ENCODE measurements around the gene SLC6A4.
"Not testable (repeated sequence)": the region's sequence is repeated elsewhere in the genome, so short reads cannot be mapped to it uniquely, and the experiment has no call there.

SLC6A4 gene

GRCh38 chr17:30165960-30166359 is 69.5 kb downstream of the SLC6A4 start:
- DNase-seq = no peak

GRCh38 chr17:30165147-30165546 is 70.3 kb downstream of the SLC6A4 start:
- DNase-seq = no peak

GRCh38 chr17:30164531-30164930 is 71.0 kb downstream of the SLC6A4 start:
- DNase-seq = no peak

- DNase-seq = no peak
Measured at GRCh38 chr17:30161601-30162000, 73.9 kb downstream of the SLC6A4 start.

GRCh38 chr17:30160419-30161172 is 74.9 kb downstream of the SLC6A4 start:
- DNase-seq = no peak

GRCh38 chr17:30158896-30159625 is 76.4 kb downstream of the SLC6A4 start:
- no peak for DNase-seq

- no peak for DNase-seq
Measured at GRCh38 chr17:30155389-30155788, 80.1 kb downstream of the SLC6A4 start.

GRCh38 chr17:30153463-30153862 is 82.0 kb downstream of the SLC6A4 start:
- DNase-seq = no peak

- no peak for DNase-seq
Measured at GRCh38 chr17:30151471-30151870, 84.0 kb downstream of the SLC6A4 start.

GRCh38 chr17:30148376-30148775 is 87.1 kb downstream of the SLC6A4 start:
- no peak for DNase-seq

- not testable (repeated sequence) for DNase-seq
Measured at GRCh38 chr17:30147860-30148259, 87.6 kb downstream of the SLC6A4 start.

Measured in cortex of kidney (tissue), 1 donor.